Stimulated activated CD4-positive, alpha-beta T cell treated with anti-CD3 and anti-CD28 coated beads, Interleukin-12 subunit alpha, Interleukin-12 subunit beta, amount 100 ng/mL, for 24 hours (primary cell): Measurements from ENCODE around the gene OTOGL.

Source experiments
- DNase-seq, 2 experiments: peaks; one replicate each; pipeline ENCODE4 v3.0.0-alpha.2; 2020; ENCODE audit warnings: low read depth in 2 of 2

OTOGL gene, protein sequence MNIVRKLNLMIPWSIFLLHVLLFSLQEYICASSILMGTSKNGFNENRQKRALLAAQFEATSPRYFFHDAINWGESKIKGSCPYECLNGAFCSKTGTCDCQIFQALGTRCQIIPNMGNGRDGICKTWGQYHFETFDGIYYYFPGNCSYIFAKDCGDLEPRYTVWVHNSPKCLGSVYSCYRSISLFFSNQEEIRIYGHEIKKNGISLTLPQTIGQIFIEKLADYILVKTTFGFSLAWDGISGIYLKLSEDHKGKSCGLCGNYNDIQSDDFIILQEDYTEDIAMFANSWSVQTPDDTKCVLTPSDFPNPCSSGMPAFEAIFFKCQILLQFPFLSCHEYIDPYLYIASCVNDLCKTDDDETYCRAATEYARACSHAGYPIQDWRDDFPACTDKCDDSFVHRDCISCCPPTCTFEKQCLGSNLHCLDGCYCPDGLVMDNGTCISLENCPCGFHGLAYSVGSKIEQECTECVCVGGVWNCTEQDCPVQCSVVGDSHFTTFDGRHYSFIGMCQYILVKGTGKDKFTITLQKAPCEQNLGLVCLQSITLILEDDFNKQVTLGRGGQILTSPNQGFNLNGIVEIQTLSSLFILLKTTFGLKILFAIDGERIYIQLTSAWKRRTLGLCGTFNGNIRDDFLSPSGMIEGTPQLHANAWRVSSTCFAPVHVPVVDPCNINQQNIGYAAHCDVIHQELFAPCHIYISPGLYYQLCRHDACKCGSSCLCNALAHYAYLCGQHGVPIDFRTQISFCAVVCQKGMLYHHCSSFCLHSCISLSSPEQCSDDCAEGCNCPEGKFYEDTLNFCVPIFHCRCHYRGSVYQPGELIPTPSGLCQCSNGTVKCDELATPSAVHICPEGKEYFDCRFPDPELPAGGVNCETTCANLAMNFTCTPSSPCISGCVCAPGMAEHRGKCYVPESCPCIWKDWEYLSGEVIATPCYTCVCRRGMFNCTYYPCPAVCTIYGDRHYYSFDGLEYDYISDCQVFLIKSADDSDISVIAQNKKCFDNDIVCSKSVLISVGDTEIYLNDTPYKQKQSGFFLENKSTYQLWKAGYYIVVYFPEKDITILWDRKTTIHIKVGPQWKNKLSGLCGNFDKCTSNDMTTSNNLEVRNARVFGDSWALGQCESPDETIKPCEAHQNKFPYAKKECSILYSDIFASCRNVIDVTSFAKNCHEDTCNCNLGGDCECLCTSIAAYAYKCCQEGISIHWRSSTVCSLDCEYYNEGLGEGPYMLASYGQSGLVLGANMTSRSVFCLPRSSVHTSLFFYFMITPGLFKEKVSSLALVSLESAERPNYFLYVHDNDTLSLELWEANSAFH (N-terminal part only)

DNA sequence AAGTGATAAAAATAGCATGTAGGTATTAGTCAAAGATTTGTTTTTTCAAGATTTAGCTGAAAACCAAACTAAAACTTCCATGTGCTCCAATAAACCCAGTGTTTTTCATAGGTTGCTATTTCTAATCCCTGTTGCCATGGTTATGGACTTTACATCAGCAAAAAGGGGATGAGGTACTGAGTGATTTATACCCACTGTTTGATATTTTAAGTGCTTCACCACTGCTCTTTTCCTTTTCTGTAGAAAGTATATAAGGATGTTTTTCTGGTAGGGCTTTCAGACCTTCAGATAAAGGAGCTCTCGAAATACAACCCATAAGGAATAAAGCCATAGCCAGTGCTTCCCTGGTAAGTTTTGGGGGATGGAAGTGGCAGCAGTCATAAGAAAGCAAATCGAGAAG lies at the start of gene OTOGL:
Gene OTOGL (plus strand): TSS at position 279 of the 400 bp plus-strand sequence. CDS start 109,895 bp downstream, outside the sequence.
- no peak for DNase-seq

DNA sequence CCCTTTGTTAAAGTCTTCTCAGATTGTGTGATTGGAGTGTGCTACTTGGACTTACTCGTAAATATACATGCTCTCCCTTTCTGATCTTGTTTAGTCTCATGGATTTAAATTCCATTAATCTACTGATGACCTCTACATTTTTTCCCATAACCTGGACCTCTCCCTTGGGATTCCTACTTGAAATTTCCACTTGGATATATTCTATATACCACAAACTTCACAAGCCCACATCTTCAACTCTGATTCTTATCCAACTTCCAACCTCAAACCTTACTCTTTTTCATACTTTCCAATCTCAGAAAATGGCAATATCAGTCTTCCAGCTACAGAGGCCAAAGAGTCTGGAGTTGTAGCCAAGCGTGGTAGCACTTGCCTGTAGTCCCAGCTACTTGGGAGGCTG lies 49.1 kb upstream of the OTOGL start:
- DNase-seq = no peak

GRCh38 chr12:80053051-80053790 lies 46.1 kb upstream of the OTOGL start:
- DNase-seq = no peak

GRCh38 chr12:80056232-80056631 lies 43.1 kb upstream of the OTOGL start:
- DNase-seq = no peak

GRCh38 chr12:80056845-80057244 lies 42.5 kb upstream of the OTOGL start:
- no peak for DNase-seq

DNA sequence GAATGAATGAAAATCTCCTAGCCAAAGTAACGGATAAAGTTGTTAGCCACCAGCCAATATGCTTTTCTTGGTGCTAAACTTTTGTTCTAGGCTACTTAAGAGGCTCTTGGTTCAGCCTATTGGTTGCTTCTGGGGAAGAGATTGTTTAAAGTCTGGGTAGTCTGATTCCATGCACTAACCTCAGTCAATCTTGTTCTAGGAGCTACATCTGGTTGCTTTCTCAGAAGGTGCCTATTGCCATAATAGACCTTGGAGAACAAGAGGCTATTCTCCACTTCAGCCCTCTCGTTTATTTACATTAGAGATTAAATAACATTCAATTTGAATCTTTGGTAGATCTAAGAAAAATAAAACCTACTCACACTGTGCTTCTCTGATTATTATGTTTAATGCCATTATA lies 40.8 kb upstream of the OTOGL start:
- DNase-seq = no peak

- DNase-seq = no peak
Measured at GRCh38 chr12:80059102-80059501, 40.2 kb upstream of the OTOGL start.

- DNase-seq = no peak
Measured at GRCh38 chr12:80059875-80060274, 39.5 kb upstream of the OTOGL start.

- no peak for DNase-seq
Measured at GRCh38 chr12:80064269-80064668, 35.1 kb upstream of the OTOGL start.

DNA sequence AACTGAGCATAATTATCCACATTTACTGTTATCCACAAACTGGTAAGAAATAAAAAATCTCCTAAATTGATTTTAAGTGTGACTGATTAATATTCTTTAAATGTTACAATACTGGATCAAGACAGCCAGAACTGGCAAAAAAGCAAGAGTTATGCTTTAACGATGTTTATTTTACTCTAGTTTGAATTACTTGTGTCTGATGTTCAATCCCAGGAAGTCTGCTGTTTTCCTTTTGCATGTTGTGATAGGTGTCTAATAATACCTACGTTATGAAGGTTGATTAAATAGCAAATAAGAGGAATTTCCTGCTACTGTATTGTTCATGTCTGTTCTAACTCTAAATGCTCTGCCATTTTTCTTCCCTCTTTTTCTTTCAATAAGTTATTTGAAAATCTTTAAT lies 34.4 kb upstream of the OTOGL start:
- no peak for DNase-seq

GRCh38 chr12:80068173-80068572 lies 31.2 kb upstream of the OTOGL start:
- DNase-seq = no peak

DNA sequence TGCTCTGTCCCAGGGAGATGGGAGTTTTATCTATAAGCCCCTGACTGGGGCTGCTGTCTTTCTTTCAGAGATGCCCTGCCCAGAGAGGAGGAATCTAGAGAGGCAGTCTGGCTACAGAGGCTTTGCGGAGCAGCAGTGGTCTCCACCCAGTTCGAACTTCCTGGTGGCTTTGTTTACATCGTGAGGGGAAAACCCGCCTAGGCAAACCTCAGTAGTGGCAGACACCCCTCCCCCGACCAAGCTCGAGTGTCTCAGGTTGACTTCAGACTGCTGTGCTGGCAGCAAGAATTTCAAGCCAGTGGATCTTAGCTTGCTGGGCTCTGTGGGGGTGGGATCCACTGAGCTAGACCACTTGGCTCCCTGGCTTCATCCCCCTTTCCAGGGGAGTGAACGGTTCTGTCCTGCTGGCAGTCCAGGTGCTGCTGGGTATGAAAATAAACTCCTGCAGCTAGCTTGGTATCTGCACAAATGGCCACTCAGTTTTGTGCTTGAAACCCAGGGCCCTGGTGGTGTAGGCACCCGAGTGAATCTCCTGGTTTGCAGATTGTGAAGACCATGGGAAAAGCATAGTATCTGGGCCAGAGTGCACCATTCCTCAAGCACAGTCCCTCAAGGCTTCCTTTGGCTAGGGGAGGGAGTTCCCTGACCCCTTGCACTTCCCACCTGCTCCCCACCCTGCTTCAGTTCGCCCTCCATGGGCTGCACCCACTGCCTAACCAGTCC lies 15.3 kb upstream of the OTOGL start:
- peak in 1 of 2 experiments; percentile 2 for DNase-seq

DNA sequence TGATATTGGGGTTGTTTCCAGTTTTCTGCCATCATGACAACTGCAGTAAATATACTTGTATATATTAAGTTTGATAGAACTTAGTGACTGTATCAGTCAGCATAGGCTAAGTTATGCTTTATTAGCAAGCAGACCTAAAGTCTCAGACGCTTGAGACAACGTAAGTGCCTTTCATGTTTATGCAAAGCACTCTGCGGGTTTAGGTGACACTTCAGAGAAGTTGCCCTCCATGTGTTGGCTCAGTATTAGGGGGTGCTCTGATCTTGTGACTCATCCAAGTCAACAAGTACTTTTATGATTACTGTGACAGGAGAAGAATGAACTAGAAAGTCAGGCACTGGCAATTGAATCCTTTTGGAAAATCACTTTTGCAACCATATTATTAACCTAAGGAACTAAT lies 13.3 kb upstream of the OTOGL start:
- no peak for DNase-seq

DNA sequence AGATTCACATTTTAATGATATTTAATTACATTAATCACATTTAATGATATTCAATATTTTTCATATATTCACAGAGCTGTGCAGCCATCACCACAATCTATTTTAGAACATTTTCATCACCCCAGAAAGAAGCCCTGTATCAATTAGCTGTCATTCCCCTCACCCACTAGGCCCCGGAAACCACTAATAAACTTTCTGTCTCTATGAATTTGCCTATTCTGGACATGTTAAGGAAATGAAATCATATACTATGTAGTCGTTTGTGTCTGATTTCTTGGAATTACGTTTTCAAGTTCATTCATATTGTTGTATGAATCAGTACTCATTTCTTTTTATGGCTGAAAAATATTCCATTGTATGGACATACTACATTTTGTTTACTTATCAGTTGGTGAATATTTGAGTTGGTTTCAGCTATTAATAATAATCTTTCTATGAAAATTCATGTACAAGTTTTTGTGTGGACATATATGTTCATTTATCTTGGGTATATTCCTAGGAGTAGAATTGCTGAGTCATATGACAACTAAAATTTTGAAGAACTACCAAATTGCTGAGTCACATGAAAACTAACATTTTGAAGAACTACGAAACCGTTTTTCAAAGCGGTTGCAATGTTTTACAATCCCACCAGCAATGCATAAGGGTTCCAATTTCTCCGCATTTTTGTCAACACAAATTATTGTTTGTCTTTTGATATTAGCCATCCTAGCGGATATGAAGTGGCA lies 11.7 kb upstream of the OTOGL start:
- DNase-seq = no peak

GRCh38 chr12:80100591-80100990 lies 1.3 kb downstream of the OTOGL start:
- DNase-seq = no peak

- DNase-seq = no peak
Measured at GRCh38 chr12:80101126-80101525, 1.8 kb downstream of the OTOGL start.

DNA sequence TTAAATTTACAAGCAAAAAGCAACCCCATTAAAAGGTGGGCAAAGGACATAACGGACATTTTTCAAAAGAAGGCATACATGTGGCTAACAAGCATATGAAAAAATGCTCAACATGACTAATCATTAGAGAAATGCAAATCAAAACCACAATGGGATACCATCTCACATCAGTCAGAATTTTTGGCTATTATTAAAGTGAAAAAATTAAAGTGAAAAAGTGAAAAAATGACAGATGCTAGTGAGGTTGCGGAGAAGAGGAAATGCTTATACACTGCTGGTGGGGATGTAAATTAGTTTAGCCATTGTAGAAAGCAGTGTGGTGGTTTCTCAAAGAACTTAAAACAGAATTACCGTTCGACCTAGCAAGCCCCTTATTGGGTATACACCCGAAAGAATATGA lies 7.9 kb downstream of the OTOGL start:
- no peak for DNase-seq

GRCh38 chr12:80116735-80117134 lies 17.4 kb downstream of the OTOGL start:
- no peak for DNase-seq

DNA sequence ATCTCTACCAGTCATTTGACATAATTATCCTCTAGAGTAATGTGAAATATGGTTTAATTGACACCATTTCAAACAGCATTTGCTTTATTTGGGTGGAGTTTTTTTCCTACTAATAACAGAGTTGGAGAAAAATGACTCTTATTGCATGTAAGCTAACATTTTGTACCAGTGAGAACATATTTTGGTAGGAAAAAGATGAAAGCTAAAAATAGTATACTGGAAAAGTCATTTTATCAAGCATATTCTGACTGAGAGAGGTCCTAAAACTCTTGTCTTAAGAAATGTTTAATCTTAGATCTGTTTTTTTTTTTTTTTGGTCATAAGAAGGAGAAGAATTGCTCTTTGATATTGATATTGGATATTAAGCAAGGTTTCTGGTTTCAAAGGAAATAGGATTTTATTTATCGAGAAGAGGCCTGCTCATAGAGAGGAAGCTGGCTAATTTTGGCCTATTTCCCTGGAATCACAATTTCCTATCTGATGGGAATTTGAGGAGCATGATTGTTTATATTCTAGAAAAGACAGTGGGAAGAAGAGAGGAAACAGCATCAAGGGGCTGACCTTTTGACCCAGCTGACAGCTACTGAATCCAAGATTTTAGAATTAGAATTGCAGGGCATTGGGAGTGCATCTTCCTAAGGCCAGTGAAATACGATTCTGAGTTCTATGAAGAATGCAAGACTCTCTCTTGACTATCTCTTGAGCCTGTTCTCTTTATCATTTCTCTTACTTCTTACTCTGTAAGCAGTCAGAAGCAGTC lies 19.4 kb downstream of the OTOGL start:
- no peak for DNase-seq
